CD4-positive, alpha-beta T cell treated with Interleukin-4 for 4 hours (primary cell): ENCODE measurements around the gene BHLHA15.
"Not testable (repeated sequence)": the region's sequence is repeated elsewhere in the genome, so short reads cannot be mapped to it uniquely, and the experiment has no call there.

Experiments
- DNase-seq: peaks from one replicate; pipeline ENCODE4 v3.0.0-alpha.2; 2020

Gene BHLHA15

DNA sequence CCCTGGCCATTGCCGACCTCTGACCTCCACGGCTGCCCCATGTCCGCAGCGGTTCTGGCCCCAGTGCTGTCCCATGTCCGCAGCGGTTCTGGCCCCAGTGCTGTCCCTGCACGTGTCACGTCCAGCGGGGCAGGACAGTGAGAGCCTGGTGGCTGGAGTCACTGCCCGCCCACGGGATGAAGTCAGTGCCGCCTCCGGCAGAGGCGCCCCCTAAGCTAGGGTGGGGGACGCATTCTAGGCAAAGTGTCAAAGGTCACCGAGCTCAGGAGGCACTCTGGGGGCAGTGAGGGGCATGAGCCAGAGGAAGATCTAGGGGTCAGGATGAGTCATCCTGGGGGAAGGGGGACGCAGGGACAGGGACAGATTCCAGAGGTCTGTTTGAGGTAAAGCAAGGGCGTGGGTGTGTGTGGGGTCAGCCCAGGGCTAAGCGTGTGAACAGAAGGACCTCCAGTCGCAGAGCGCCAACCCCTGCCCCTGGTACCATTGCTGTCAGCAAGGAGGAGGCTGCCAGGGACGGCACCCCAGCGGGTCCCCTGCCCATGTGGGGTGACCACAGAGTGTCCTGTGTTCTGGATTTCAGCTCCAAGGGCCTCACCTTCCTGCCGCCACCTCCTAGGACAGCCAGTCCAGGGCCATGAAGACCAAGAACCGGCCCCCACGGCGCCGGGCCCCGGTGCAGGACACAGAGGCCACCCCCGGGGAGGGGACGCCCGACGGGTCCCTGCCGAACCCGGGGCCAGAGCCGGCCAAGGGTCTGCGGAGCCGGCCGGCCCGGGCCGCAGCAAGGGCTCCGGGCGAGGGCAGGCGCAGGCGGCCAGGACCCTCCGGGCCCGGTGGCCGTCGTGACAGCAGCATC lies 665 bp downstream of the BHLHA15 start:
- no peak for DNase-seq

GRCh38 chr7:98212532-98213041 lies 1.3 kb downstream of the BHLHA15 start:
- DNase-seq = no peak

DNA sequence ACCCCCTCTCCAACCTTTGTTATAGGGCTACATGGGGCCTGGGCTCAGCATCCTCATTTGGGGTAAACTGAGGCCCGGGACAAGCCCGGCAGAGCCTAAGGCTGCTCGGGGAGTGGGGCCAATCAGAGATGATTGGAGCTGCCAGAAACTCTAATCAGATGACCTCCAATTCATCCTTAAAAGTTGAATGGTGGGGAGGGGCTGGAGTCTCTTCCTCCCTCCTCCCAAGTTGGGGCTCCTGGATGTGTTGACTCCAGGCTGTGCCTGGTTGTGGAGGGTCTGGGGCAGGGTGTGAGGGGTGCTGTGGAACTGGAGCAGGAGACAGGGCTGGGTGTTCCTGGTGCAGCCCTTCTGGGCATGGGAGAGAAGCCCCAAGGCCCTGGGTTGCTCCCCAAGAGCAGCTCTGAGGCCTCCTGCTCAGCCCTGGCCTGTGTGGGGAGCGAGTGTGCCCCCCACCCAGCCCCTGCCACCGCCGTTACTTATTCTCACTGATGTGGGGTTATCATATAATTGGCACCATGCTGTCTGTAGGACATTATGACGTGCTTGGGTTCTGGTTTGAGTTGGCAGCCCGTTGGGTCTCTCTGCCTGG lies 2.2 kb downstream of the BHLHA15 start:
- no peak for DNase-seq

- DNase-seq = no peak
These were observed 2.9 kb downstream of the BHLHA15 start for GRCh38 chr7:98213888-98214810.

GRCh38 chr7:98214811-98215321 lies 3.6 kb downstream of the BHLHA15 start:
- DNase-seq = no peak

GRCh38 chr7:98215561-98216495 lies 4.6 kb downstream of the BHLHA15 start:
- no peak for DNase-seq

DNA sequence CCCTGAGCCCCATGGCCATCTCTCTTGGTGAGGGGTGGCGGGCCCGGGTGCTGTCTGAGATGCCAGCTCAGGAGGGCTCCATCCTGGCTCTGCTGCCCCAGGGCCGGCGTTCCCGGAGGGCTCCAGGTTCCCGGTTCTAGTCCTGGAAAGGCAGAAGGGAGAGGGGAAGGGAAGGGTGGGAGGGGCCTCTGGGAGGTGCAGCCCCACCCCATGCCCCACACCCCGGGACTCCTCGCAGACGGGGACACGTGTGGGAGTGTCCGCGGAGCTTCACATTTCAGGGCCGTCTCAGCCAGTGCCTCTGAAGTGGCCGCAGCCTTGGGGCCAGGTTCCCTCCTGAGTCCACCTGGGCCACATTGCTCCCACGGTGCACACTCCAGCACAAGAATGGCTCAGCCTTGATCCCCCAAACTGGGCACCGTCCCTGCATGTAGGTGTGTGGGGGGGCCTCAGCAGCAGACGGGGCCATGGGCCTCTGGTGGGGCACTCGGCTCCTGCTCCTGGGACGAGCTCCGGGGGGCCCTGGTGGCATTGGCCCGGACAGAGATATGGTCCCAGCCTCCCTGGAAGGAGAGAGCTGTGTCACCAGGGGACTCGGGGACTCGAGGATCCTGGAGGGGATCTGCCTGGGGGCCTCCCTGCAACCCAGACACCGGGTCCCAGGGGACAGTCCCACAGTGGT lies 5.8 kb downstream of the BHLHA15 start:
- no peak for DNase-seq

- no peak for DNase-seq
These were observed 6.7 kb downstream of the BHLHA15 start for GRCh38 chr7:98217623-98218582.

- DNase-seq = not testable (repeated sequence)
These were observed 8.1 kb downstream of the BHLHA15 start for GRCh38 chr7:98219382-98219781.

- DNase-seq = no peak
These were observed 10.6 kb downstream of the BHLHA15 start for GRCh38 chr7:98221611-98222532.

DNA sequence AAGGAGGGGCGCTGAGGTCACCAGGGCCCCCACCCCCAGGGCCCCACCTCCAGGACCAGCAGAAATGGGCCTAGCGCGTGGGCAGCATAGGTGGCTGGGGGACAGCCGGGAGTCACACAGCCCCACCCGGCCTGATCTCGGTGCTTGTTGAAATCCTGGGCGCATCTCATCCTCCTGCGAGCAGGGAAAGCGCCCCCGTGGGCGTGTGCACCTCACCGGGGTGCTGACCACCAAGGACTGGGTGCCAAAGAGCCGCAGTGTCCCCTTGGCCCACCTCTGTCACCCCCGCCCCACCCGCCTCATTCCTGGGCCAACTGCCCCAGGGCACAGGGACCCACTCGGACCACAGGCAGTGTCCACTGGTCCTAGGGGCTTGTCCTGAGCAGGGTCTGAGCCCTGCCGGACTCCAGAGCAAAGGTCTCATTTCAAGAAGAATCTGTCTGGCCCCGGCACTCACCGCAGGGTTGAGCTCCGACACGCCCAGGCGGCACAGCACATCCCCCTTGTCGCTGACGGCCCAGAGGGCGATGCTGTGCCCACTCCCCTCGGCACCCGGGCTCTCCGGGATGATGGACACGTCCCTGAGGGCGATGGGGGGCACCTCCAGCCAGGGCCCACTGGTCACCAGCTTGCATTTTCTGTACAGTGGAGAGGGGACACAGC lies 11.4 kb downstream of the BHLHA15 start:
- no peak for DNase-seq

DNA sequence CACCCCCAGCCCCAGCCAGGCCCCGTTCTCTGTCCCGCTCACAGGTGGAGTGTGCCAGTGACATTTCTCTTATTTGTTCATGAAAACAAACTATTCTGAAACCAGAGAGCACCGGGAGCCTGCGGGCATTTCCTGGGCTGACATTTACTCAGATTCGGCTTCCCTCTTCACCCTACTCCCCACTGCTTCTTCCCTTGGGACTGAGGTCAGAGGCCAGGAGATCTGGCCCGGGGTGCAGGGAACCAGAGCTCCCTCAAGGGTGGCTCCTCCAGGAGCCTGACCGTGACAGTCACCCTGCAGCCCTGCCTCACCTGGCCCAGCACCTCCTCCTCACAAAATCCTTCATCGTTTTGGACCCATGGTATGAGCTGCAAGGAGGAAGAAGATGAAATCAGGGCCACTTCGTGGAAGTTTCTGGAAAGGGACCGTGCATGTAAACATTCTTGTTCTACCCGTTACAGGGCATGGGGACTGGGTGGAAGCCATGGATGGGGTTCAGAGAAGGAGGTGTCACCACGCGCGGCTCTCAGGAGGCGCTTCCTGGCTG lies 12.2 kb downstream of the BHLHA15 start:
- DNase-seq = no peak

- no peak for DNase-seq
These were observed 12.9 kb downstream of the BHLHA15 start for GRCh38 chr7:98223898-98224700.

- DNase-seq = no peak
These were observed 13.5 kb downstream of the BHLHA15 start for GRCh38 chr7:98224701-98225181.

DNA sequence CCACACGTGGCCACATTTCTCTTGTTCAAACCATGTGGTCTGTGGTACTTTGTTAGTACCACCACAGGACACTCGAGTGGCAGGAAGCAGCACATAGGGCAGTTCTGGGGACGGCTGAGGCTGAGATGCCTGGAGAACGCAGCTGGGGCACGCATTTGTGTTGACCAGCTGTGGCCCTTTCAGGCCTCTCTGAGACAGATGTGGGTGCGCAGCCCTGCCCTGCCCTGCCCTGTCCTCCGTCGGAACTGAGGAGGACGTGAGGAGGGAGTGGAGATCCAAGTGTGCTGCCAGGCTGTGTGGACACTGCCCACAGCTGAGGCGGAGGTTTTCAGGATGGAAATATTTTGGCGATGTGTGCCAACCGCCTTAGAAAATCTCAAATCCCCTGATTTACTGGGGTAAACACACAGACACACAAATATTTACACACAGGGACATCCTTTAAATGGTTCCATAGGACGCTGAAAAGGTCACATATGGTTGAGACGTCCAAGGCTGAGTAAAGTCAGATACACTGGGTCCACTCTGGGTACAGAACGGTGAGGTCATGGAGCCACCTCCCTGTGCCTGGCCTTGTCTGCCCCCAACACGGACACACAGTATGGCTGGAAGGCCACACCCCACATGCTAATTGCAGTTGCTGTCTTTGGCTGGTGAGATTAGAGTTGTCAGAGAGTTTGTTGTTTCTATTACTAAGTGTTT lies 14.8 kb downstream of the BHLHA15 start:
- no peak for DNase-seq

DNA sequence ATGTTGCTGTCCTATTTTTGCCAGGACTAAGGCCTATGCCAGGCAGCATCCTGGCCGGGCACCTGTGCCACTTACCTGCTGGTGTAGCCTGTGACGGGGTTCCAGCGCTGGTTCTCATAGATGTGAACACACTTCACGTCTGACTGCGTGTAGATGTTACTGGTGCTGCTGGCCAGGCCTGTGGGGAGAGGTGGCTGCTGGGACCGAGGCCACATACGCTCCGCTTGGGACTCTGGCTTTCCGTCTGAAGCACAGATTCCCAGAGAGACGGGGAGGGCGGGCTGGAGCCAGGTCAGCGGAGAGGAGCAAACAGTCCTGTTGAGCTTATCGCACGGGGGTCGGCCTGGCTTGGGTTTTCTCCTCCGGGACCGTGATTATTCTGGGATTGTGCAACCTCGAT lies 16.7 kb downstream of the BHLHA15 start:
- DNase-seq = no peak
